ENCODE data around the gene NTMT2. TPM values are rescaled to one million over a fixed set of nuclear protein-coding genes. Genes with fewer than 3 reads are reported as not detected.

Gene NTMT2
- total RNA-seq, 1 donor = not detected

DNA sequence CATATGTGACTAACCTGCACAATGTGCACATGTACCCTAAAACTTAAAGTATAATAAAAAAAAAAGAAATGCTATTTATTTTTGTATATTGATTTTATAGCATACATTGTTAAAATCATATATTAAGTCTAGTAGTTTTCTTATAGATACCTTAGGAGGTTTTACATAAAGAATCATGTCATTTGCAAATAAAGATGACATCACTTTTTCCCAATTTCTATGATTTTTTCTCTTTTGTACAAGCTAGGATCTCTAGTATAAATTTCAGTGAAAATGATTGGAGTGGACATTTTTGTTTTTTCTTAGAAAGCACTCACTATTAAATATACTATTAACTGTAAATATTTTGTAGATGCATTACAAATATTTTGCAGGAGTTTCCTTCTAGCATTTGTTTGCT is 20.5 kb upstream of the NTMT2 start:
- TF ChIP-seq, protein P1, sequence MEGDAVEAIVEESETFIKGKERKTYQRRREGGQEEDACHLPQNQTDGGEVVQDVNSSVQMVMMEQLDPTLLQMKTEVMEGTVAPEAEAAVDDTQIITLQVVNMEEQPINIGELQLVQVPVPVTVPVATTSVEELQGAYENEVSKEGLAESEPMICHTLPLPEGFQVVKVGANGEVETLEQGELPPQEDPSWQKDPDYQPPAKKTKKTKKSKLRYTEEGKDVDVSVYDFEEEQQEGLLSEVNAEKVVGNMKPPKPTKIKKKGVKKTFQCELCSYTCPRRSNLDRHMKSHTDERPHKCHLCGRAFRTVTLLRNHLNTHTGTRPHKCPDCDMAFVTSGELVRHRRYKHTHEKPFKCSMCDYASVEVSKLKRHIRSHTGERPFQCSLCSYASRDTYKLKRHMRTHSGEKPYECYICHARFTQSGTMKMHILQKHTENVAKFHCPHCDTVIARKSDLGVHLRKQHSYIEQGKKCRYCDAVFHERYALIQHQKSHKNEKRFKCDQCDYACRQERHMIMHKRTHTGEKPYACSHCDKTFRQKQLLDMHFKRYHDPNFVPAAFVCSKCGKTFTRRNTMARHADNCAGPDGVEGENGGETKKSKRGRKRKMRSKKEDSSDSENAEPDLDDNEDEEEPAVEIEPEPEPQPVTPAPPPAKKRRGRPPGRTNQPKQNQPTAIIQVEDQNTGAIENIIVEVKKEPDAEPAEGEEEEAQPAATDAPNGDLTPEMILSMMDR (IDR thresholded peaks at IDR 0.05; ENCODE audit: insufficient read depth, low read depth, low read length) = no peak
- DNase-seq (ENCODE audit: low read depth) = no peak
- no peak overlapping the region for H3K4me3 ChIP-seq (ENCODE audit: low read depth, low read length)

DNA sequence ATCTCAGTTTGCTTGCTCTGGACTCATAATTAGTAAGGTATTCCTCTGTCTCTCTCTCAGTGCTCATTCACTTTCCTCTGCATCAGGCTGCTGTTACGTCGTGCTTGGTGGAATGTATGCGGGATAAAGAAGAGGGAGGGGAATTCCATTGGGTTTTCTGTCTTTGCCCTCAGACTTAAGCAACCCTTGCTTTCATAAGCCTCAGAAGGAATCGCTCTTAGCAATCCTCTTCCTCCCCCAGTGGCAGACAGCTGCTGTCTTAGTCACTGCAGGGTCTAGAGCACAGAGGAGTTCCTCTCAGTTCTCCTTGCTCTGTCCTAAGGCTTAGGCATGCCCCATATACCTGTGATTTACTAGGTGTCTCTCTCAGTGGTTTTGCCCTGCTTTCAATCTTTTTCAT is 19.1 kb upstream of the NTMT2 start:
- no peak overlapping the region for H3K4me3 ChIP-seq (ENCODE audit: low read depth, low read length)
- TF ChIP-seq, protein P1 (IDR thresholded peaks at IDR 0.05; ENCODE audit: insufficient read depth, low read depth, low read length) = peak; percentile 19
- peak; percentile 79 for DNase-seq (ENCODE audit: low read depth)

DNA sequence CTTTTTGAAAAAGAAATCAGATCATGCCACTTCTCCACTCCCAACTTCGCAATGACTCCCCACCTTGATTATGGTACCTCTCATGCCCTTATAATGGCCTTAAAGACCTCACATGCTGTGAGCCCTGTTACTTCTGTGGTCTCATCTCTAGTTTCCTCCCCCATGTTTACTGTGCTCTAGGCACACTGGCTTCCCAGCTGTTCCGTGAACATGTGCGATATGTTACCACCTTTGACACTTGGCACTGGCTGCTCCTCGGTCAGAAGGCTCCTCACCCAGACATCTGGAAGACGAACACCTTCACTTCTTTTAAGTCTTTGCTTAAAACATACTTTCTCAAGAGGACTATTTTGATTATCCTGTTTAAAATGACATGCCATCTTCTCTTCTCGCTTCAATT is 14.3 kb upstream of the NTMT2 start:
- no peak for DNase-seq (ENCODE audit: low read depth)
- TF ChIP-seq, protein P1 (IDR thresholded peaks at IDR 0.05; ENCODE audit: insufficient read depth, low read depth, low read length) = no peak

DNA sequence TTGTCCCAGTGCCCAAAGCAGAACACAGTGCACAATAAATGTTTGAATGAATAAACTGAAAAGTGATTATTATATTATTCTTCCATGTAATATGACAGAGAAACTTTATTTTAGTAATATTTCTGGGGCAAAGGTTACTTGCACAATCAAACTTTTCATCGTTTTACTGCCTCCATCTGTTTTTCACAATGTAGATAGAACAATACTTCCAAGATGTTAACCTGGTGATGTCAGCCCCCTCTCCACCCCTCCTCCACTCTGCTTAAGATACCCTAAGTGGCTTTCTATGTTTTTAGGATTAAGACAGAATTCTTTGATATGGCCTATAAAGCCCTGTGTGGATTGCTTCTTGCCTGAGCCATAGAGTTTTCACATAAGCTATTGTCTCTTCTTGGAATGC is 13.8 kb upstream of the NTMT2 start:
- no peak for DNase-seq (ENCODE audit: low read depth)

More for the DNA sequence above, 14.3 kb upstream of the NTMT2 start:
- H3K4me3 ChIP-seq (ENCODE audit: low read depth, low read length) = no peak overlapping the region

DNA sequence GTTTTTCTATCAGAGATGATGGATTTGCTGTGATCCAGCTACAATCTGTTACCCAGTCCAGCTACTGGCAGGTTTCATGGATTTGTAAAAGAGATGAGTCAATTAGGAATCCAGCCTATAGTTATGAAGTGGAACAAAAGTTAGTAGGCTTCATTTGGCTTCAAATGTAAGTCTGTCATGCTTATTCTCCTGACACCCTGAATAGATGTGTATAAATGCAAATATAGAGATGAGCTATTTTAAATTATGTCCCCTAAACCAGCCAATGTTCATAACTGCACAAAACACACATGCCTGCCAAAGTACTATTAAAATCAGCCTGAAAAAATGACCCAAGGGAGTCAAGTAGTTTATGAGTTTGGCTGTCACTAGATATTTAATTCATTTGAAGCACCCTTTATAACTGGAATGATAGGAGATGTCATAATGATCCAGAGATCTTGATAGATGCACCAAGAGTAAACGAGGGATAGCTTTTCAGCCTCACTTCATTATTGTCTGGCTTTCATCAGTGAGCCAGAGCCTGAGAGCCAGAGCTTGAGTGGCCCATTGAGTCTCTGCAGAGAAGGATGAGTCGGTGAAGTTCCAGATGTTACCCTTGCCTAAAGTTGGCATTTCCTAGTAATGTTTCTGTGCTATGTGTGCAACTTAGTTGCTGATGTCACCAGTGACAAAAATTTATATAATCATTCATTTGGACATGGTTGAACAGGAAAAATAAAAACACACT is 11.8 kb upstream of the NTMT2 start:
- TF ChIP-seq, protein P1 (IDR thresholded peaks at IDR 0.05; ENCODE audit: insufficient read depth, low read depth, low read length) = no peak
- no peak overlapping the region for H3K4me3 ChIP-seq (ENCODE audit: low read depth, low read length)
- no peak for DNase-seq (ENCODE audit: low read depth)

More for the DNA sequence above, 13.8 kb upstream of the NTMT2 start:
- H3K4me3 ChIP-seq (ENCODE audit: low read depth, low read length) = no peak overlapping the region
- TF ChIP-seq, protein P1 (IDR thresholded peaks at IDR 0.05; ENCODE audit: insufficient read depth, low read depth, low read length) = no peak

DNA sequence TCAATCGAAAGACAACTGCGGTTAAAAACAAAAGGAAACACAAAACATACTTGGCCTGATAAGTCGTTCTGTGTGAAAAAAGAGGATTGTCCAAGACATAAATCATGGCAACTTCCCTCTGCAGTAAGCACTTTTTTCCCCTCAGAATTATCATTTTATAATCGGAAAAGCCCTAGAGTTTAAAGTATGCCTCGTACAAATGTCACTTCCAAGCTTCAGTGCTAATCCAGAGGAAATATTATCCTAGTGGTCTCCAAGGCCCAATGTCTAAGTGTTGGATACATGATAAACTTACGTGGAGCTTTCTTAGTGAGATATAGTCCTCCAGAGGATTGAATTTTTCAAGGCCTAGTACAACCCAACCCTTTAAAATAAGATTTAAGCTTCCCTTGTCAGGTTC is 11.2 kb upstream of the NTMT2 start:
- no peak overlapping the region for H3K4me3 ChIP-seq (ENCODE audit: low read depth, low read length)
- TF ChIP-seq, protein P1 (IDR thresholded peaks at IDR 0.05; ENCODE audit: insufficient read depth, low read depth, low read length) = no peak
- no peak for DNase-seq (ENCODE audit: low read depth)

DNA sequence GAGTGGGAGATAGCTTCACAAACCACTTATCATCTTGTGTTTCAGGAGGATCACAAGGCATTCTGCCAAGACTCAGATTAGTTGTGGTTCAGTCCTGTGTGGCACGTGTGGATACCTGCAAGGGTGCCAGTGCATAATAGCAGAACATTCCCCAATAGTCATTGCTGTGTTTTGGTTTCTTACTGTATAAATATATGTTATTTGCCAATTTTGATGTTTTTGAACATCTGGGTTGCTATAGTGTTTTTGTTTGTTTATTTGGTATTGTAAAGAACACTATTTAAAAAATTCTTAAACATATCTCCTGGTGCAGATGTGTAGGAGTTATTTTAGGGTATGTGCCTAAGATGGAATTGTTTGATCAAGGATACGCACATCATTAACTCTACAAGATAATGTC is 5.4 kb upstream of the NTMT2 start:
- no peak overlapping the region for H3K4me3 ChIP-seq (ENCODE audit: low read depth, low read length)
- TF ChIP-seq, protein P1 (IDR thresholded peaks at IDR 0.05; ENCODE audit: insufficient read depth, low read depth, low read length) = no peak
- no peak for DNase-seq (ENCODE audit: low read depth)
